T-helper 1 cell treated with Interleukin-12 subunit alpha and Interleukin-12 subunit beta and Interleukin-4 antibody, amounts not matched to agents 30 μg/mL and 1 μg/mL, for 36 hours (primary cell): Measurements from ENCODE around the gene POLR1C.
"Not testable (repeated sequence)": the region's sequence is repeated elsewhere in the genome, so short reads cannot be mapped to it uniquely, and the experiment has no call there.

Source experiments
- H3K27ac Mint-ChIP-seq: one replicate; pipeline ENCODE4 v1.8.0; 2021; ENCODE audit warnings: mild to moderate bottlenecking, mixed read lengths
- H3K27me3 Mint-ChIP-seq: one replicate; pipeline ENCODE4 v1.8.0; 2021; ENCODE audit warnings: low read depth, mixed read lengths
- H3K36me3 Mint-ChIP-seq: one replicate; pipeline ENCODE4 v1.8.0; 2021; ENCODE audit warnings: low read depth, mixed read lengths
- H3K4me1 Mint-ChIP-seq: one replicate; pipeline ENCODE4 v1.8.0; 2021; ENCODE audit warnings: low read depth, mixed read lengths
- H3K4me3 Mint-ChIP-seq: one replicate; pipeline ENCODE4 v1.8.0; 2021; ENCODE audit warnings: mild to moderate bottlenecking, moderate library complexity, mixed read lengths
- H3K9me3 Mint-ChIP-seq: one replicate; pipeline ENCODE4 v1.8.0; 2021; ENCODE audit warnings: mixed read lengths

Gene POLR1C

GRCh38 chr6:43511824-43512415 lies 5.0 kb upstream of the POLR1C start:
- Mint-ChIP-seq H3K9me3 (no peaks in the 10 kb centered on the region), H3K27me3 (peaks cover 20% of the 10 kb centered on the region), H3K36me3 (peaks cover 35% of the 10 kb centered on the region), H3K4me3 (no peak overlapping the region), H3K27ac (no peak overlapping the region), H3K4me1 (peaks cover 29% of the 10 kb centered on the region)

- H3K27ac Mint-ChIP-seq = no peak overlapping the region
- H3K9me3 Mint-ChIP-seq = no peaks in the 10 kb centered on the region
- no peak overlapping the region for H3K4me3 Mint-ChIP-seq
- H3K4me1 Mint-ChIP-seq = peaks cover 27% of the 10 kb centered on the region
- H3K36me3 Mint-ChIP-seq = peaks cover 35% of the 10 kb centered on the region
- H3K27me3 Mint-ChIP-seq = no peaks in the 10 kb centered on the region
These were observed 1.1 kb upstream of the POLR1C start for GRCh38 chr6:43515808-43516207.

- H3K36me3 Mint-ChIP-seq = peaks cover 36% of the 10 kb centered on the region
- no peaks in the 10 kb centered on the region for H3K9me3 Mint-ChIP-seq
- H3K4me1 Mint-ChIP-seq = peaks cover 27% of the 10 kb centered on the region
- H3K4me3 Mint-ChIP-seq = no peak overlapping the region
- no peaks in the 10 kb centered on the region for H3K27me3 Mint-ChIP-seq
- H3K27ac Mint-ChIP-seq = no peak overlapping the region
These were observed 557 bp upstream of the POLR1C start for GRCh38 chr6:43516367-43516696.

GRCh38 chr6:43517505-43518357 lies 842 bp downstream of the POLR1C start:
- no peak overlapping the region for H3K4me3 Mint-ChIP-seq
- H3K9me3 Mint-ChIP-seq = no peaks in the 10 kb centered on the region
- peaks cover 25% of the 10 kb centered on the region for H3K4me1 Mint-ChIP-seq
- H3K27ac Mint-ChIP-seq = no peak overlapping the region
- H3K27me3 Mint-ChIP-seq = no peaks in the 10 kb centered on the region
- peaks cover 30% of the 10 kb centered on the region for H3K36me3 Mint-ChIP-seq

GRCh38 chr6:43520097-43520496 lies 3.2 kb downstream of the POLR1C start:
- no peak overlapping the region for H3K27ac Mint-ChIP-seq
- peaks cover 32% of the 10 kb centered on the region for H3K36me3 Mint-ChIP-seq
- no peaks in the 10 kb centered on the region for H3K27me3 Mint-ChIP-seq
- H3K9me3 Mint-ChIP-seq = no peaks in the 10 kb centered on the region
- no peak overlapping the region for H3K4me3 Mint-ChIP-seq
- H3K4me1 Mint-ChIP-seq = peaks cover 16% of the 10 kb centered on the region

- H3K9me3 Mint-ChIP-seq = no peaks in the 10 kb centered on the region
- H3K27ac Mint-ChIP-seq = no peak overlapping the region
- H3K36me3 Mint-ChIP-seq = peaks cover 34% of the 10 kb centered on the region
- peaks cover 6% of the 10 kb centered on the region for H3K4me1 Mint-ChIP-seq
- no peaks in the 10 kb centered on the region for H3K27me3 Mint-ChIP-seq
- no peak overlapping the region for H3K4me3 Mint-ChIP-seq
These were observed 4.9 kb downstream of the POLR1C start for GRCh38 chr6:43521836-43522235.

- peaks cover 42% of the 10 kb centered on the region for H3K36me3 Mint-ChIP-seq
- H3K4me3 Mint-ChIP-seq = no peak overlapping the region
- peaks cover 6% of the 10 kb centered on the region for H3K4me1 Mint-ChIP-seq
- no peaks in the 10 kb centered on the region for H3K27me3 Mint-ChIP-seq
- no peak overlapping the region for H3K27ac Mint-ChIP-seq
- H3K9me3 Mint-ChIP-seq = no peaks in the 10 kb centered on the region
These were observed 5.8 kb downstream of the POLR1C start for GRCh38 chr6:43522547-43523261.

GRCh38 chr6:43523284-43523683 lies 6.4 kb downstream of the POLR1C start:
- Mint-ChIP-seq H3K4me1 (peaks cover 6% of the 10 kb centered on the region), H3K27ac (no peak overlapping the region), H3K27me3 (no peaks in the 10 kb centered on the region), H3K36me3 (peaks cover 43% of the 10 kb centered on the region), H3K9me3 (no peaks in the 10 kb centered on the region), H3K4me3 (no peak overlapping the region)

GRCh38 chr6:43524483-43524961 lies 7.6 kb downstream of the POLR1C start:
- Mint-ChIP-seq H3K9me3 (no peaks in the 10 kb centered on the region), H3K4me1 (peaks cover 6% of the 10 kb centered on the region), H3K27me3 (no peaks in the 10 kb centered on the region), H3K27ac (no peak overlapping the region), H3K36me3 (peaks cover 43% of the 10 kb centered on the region), H3K4me3 (no peak overlapping the region)

- peaks cover 28% of the 10 kb centered on the region for H3K36me3 Mint-ChIP-seq
- peaks cover 1% of the 10 kb centered on the region for H3K4me1 Mint-ChIP-seq
- H3K27ac Mint-ChIP-seq = no peak overlapping the region
- H3K9me3 Mint-ChIP-seq = no peaks in the 10 kb centered on the region
- no peaks in the 10 kb centered on the region for H3K27me3 Mint-ChIP-seq
- no peak overlapping the region for H3K4me3 Mint-ChIP-seq
These were observed 15.3 kb downstream of the POLR1C start for GRCh38 chr6:43532201-43532600.

- peaks cover 28% of the 10 kb centered on the region for H3K36me3 Mint-ChIP-seq
- H3K9me3 Mint-ChIP-seq, H3K27me3 Mint-ChIP-seq, H3K27ac Mint-ChIP-seq, H3K4me1 Mint-ChIP-seq, H3K4me3 Mint-ChIP-seq: not testable (repeated sequence)
These were observed 22.1 kb downstream of the POLR1C start for GRCh38 chr6:43538986-43539385.

GRCh38 chr6:43539409-43539808 lies 22.5 kb downstream of the POLR1C start:
- not testable (repeated sequence) for H3K9me3 Mint-ChIP-seq, H3K27me3 Mint-ChIP-seq, H3K4me3 Mint-ChIP-seq, H3K27ac Mint-ChIP-seq, H3K4me1 Mint-ChIP-seq
- peaks cover 30% of the 10 kb centered on the region for H3K36me3 Mint-ChIP-seq

- Mint-ChIP-seq H3K27me3 (no peaks in the 10 kb centered on the region), H3K27ac (no peak overlapping the region), H3K9me3 (no peaks in the 10 kb centered on the region), H3K36me3 (peaks cover 30% of the 10 kb centered on the region), H3K4me3 (no peak overlapping the region), H3K4me1 (peaks cover 6% of the 10 kb centered on the region)
These were observed 23.6 kb downstream of the POLR1C start for GRCh38 chr6:43540507-43540906.

GRCh38 chr6:43541774-43542471 lies 25.0 kb downstream of the POLR1C start:
- no peaks in the 10 kb centered on the region for H3K27me3 Mint-ChIP-seq
- H3K4me3 Mint-ChIP-seq = no peak overlapping the region
- H3K36me3 Mint-ChIP-seq = peaks cover 40% of the 10 kb centered on the region
- H3K4me1 Mint-ChIP-seq = peaks cover 6% of the 10 kb centered on the region
- H3K9me3 Mint-ChIP-seq = no peaks in the 10 kb centered on the region
- no peak overlapping the region for H3K27ac Mint-ChIP-seq
